ENCODE results near the gene SUPT5H.

The SUPT5H gene

GRCh38 chr19:39498798-39499642 lies 53.6 kb downstream of the SUPT5H start, which contains the start of gene DLL3:
Gene DLL3 (plus strand): TSS chr19:39498947. CDS start chr19:39498975, 28 bp downstream.
- DNase-seq = peak; percentile 70 to 83

GRCh38 chr19:39499932-39500331 lies 54.5 kb downstream of the SUPT5H start:
- DNase-seq = no peak

- DNase-seq = no peak
Observed at GRCh38 chr19:39500543-39500942, 55.2 kb downstream of the SUPT5H start.

- DNase-seq = no peak
Observed at GRCh38 chr19:39501340-39501739, 56.0 kb downstream of the SUPT5H start.

GRCh38 chr19:39502640-39503417 lies 57.4 kb downstream of the SUPT5H start:
- no peak for DNase-seq

- no peak for DNase-seq
Observed at GRCh38 chr19:39506598-39506943, 61.2 kb downstream of the SUPT5H start.

- peak; percentile 44 to 81 for DNase-seq
Observed at GRCh38 chr19:39506944-39507714, 61.7 kb downstream of the SUPT5H start.

- no peak for DNase-seq
Observed at GRCh38 chr19:39507715-39508364, 62.5 kb downstream of the SUPT5H start.

GRCh38 chr19:39508629-39509028 lies 63.2 kb downstream of the SUPT5H start:
- no peak for DNase-seq

GRCh38 chr19:39509233-39509632 lies 63.9 kb downstream of the SUPT5H start:
- no peak for DNase-seq

- DNase-seq = no peak
Observed at GRCh38 chr19:39512988-39513387, 67.6 kb downstream of the SUPT5H start.

GRCh38 chr19:39514840-39515550 lies 69.6 kb downstream of the SUPT5H start, which contains the start of gene SELENOV:
Gene SELENOV (plus strand): TSS chr19:39515139. CDS start chr19:39515213, 74 bp downstream.
- peak; percentile 64 to 78 for DNase-seq

- DNase-seq = no peak
Observed at GRCh38 chr19:39515551-39516191, 70.3 kb downstream of the SUPT5H start.

- DNase-seq = no peak
Observed at GRCh38 chr19:39516270-39516669, 70.9 kb downstream of the SUPT5H start.

GRCh38 chr19:39517432-39517831 lies 72.0 kb downstream of the SUPT5H start:
- DNase-seq = no peak

GRCh38 chr19:39518458-39518857 lies 73.1 kb downstream of the SUPT5H start:
- DNase-seq = no peak

GRCh38 chr19:39518975-39519374 lies 73.6 kb downstream of the SUPT5H start:
- DNase-seq = no peak

GRCh38 chr19:39520541-39521484 lies 75.4 kb downstream of the SUPT5H start:
- no peak for DNase-seq

- peak; percentile 90 to 97 for DNase-seq
Observed at GRCh38 chr19:39524495-39524894, 79.1 kb downstream of the SUPT5H start.

- DNase-seq = no peak
Observed at GRCh38 chr19:39525205-39525604, 79.8 kb downstream of the SUPT5H start.

Measured in NCI-H524 (cell line).